Measurements from ENCODE around the gene TMEM132A. TPM values are rescaled to one million over a fixed set of nuclear protein-coding genes. Genes with fewer than 3 reads are reported as not detected.

TMEM132A gene
- polyA plus RNA-seq, 1 donor, result 37.2 TPM

DNA sequence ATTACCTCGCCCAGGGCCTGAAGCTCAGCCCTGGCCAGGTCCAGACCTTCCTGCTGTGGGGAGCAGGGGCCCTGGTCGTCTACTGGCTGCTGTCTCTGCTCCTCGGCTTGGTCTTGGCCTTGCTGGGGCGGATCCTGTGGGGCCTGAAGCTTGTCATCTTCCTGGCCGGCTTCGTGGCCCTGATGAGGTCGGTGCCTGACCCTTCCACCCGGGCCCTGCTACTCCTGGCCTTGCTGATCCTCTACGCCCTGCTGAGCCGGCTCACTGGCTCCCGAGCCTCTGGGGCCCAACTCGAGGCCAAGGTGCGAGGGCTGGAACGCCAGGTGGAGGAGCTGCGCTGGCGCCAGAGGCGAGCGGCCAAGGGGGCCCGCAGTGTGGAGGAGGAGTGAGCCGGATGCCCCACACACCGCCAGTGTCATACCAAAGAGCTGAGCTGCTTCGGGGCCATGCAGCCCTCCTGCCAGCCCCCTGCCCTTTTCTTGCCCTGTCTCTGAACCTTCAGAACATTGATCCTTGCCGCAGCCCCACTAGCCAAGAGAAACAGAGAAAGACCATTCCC lies 2.4 kb upstream of the TMEM132A start:
- DNase-seq, result no peak

DNA sequence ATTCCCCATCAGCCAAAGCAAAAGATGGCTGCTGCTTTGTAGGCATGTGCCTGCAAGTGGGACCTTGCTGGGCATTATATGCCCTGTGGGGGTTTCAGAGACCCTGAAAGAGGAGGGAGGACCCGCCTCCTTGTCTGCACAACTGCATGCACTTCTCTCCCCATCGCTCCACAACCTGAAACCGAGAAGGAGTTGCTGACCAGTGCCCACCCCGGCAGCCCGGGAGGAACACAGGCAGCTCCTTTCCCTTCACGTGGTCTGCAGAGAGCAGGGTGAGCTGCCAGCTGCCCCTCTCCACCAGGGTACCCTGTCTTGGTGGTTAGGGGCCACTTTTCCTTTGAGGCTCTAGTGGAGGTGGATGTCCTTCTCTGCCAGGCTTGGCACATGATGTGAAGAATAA lies 1.4 kb upstream of the TMEM132A start:
- no peak for DNase-seq

- DNase-seq, result no peak
These were observed 934 bp upstream of the TMEM132A start for GRCh38 chr11:60923326-60923725.

DNA sequence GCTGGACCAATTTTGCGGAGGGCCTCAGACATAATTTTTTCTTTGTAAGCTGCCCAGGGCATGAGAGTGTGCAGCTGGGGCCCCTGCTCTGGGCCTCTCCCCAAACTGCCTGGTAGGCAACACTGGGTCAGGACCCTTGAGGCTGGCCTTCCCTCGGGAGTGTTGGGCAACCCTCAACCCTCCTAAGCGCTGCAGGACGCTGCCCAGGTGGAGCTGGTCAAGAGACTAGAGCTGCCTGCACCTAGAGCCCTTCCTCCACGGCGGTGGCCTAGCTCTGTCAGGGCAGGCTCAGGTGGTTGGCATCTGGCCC lies 505 bp upstream of the TMEM132A start:
- no peak for DNase-seq

DNA sequence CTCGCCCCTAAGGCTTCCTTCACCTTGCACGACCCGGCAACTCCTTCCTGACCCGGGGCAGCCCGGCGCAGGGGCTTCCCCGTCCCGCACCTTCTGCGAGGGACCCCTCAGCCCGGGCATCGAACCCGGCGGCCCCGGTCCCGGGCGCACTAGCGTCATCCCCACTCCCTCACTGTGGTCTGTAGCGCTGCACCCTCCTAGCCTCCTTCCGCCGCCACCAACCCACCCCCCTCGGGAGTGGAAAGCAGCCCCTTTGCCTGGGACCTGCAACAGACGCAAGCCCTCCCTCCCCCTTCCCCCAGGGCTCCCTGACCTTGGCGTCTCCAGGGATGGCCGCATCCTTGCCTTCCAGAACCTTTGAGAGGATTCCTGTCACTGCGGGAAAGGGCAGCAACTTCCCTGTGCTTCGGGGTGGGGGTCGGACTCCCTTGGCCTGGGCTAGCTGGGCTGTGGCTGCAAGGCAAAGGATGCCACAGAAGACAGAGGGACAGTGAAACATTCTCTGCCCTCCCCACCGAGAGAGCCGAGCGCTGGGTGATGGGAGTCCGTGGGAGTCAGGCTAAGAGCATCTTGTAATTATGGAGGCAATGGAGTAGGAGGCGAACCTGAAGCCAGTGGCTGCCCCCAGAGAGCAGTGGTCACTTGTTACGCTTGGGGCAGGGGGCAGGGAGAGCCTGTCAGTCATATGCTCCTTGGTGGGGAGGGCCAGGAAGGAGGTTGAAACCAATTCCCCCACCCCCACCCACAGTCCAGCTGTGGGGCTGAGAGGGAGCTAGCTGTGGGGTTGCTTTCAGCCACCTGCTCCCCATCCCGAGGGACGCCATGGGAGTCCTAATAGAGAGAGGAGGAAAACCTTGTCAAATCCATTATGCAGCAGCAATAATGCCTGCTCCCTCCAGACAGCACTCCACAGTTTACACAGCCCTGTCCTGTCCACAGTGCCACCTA lies 920 bp downstream of the TMEM132A start:
- DNase-seq, result no peak

DNA sequence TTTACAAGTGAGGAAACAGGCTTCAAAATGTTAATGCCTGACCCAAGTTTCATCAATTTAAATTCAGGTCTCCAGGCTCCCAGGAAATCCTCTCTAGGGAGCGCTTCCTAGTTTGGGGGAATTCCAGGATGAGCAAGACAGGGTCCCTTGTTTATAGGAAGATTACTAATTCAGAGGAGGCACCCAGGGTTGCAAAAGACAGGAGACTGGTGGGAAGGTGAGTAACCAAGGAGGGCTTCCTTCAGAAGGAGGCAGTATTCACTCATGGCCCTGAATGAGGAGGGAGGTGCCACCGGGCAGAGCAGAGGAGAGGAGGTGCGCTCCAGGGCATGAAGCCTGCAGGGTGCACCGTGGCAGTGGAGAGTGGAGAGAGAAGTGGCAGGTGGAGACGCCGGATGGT lies 1.6 kb downstream of the TMEM132A start:
- DNase-seq, result no peak

DNA sequence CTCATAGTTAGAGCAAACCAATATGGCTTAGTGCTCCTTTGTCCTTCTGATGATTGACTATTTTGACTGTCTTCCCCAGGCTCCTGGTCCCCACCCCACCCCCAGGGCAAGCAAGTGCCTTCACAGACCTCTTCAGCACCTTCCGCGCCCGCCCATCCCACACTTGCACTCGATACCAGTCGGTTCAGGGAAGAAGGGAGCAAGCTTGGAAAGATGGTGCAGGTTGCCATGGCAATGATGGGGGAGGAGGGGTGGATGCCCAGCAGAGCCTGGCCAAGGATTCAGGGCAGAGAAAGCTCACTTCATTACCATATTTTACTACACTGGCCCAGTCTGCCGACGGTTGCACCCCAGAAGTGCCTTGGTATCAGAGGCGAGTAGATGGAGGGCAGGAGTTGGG lies 2.2 kb downstream of the TMEM132A start:
- no peak for DNase-seq

DNA sequence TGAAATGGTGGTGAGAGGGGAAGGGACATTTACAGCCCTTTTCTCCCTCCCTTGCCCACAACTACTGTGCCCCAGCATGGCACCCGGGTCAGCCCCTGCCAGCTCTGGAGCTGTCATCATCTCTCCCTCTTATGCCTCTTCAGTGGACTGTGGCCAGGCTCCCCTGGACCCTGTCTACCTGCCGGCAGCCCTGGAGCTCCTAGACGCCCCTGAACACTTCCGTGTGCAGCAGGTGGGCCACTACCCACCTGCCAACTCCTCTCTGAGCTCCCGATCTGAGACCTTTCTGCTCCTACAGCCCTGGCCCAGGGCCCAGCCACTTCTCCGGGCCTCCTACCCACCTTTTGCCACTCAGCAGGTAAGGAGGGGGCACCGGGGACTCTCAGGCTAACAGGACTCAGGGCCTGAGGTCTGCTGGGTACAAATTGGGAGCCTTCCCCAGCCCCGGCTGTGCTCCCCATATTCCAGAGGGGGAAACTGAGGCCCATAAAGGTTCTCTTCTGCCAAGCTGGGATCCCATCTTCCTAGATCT lies 2.9 kb downstream of the TMEM132A start:
- no peak for DNase-seq

DNA sequence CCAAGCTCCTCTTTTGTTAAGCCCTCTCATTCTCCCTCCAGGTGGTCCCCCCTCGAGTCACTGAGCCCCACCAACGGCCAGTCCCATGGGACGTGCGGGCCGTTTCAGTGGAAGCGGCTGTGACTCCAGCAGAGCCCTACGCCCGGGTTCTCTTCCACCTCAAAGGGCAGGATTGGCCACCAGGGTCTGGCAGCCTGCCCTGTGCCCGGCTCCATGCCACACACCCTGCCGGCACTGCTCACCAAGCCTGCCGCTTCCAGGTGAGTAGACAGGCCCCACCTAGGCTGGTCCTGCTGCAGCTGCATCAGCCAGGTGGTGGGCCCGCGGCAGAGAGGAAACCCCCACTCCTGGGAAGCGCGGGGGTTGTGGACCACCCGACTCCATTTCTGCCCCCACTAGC lies 3.3 kb downstream of the TMEM132A start:
- no peak for DNase-seq

- no peak for DNase-seq
These were observed 4.3 kb downstream of the TMEM132A start for GRCh38 chr11:60928563-60929001.

GRCh38 chr11:60929764-60930163 lies 5.5 kb downstream of the TMEM132A start:
- DNase-seq, result no peak

- no peak for DNase-seq
These were observed 6.1 kb downstream of the TMEM132A start for GRCh38 chr11:60930394-60930793.

GRCh38 chr11:60931917-60932316 lies 7.7 kb downstream of the TMEM132A start:
- no peak for DNase-seq

DNA sequence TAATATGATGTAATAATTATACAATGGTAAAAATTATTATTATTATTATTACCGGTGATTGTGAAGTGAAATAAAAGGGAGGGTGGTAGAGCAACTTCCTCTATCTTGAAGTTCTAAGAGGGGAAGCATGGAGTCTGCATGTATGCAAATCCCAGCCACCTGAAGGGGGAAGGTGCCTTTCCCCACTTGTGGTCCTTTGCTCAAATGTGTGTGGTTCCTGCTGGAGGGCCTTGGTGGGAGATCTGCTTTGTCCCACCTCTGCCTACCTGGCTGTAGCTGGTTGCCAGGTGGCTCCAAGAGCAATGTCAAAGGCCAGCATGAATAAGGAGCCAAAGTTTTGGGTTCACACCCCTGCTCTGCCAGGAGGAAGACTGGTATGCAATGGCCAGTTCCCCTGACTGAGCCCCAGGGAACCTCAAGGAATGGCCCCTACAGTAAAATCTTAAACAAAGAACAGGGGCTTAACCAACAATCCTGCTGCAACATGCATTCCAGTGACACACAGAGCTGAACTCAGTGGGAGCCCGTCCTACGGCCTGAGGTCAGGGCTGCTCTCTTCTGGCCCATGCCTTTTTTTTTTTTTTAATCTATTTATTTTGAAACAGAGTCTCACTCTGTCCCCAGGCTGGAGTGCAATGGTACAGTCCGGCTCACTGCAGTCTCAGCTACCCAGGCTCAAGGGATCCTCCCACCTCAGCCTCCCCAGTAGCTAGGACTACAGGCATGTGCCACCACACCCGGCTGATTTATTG lies 8.5 kb downstream of the TMEM132A start:
- DNase-seq, result no peak

GRCh38 chr11:60933416-60934123 lies 9.3 kb downstream of the TMEM132A start:
- no peak for DNase-seq

GRCh38 chr11:60934124-60934789 lies 10.0 kb downstream of the TMEM132A start:
- no peak for DNase-seq

GRCh38 chr11:60934790-60935605 lies 10.7 kb downstream of the TMEM132A start:
- DNase-seq, result no peak

GRCh38 chr11:60935676-60936442 lies 11.6 kb downstream of the TMEM132A start:
- no peak for DNase-seq

DNA sequence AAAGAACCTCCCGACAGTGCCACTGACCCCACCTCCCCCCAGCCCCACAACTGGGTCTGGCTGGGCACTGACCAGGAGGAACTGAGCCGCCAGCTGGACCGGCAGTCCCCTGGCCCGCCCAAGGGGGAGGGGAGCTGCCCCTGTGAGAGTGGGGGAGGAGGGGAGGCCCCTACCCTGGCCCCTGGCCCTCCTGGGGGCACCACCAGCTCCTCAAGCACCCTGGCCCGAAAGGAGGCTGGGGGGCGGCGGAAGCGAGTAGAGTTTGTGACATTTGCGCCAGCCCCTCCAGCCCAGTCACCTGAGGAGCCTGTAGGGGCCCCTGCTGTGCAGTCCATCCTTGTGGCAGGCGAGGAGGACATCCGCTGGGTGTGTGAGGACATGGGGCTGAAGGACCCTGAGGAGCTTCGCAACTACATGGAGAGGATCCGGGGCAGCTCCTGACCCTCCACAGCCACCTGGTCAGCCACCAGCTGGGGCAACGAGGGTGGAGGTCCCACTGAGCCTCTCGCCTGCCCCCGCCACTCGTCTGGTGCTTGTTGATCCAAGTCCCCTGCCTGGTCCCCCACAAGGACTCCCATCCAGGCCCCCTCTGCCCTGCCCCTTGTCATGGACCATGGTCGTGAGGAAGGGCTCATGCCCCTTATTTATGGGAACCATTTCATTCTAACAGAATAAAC lies 12.3 kb downstream of the TMEM132A start:
- no peak for DNase-seq

GRCh38 chr11:60937144-60937527 lies 12.9 kb downstream of the TMEM132A start:
- no peak for DNase-seq

Measured in hindlimb muscle (tissue), 1 donor.